Heart right ventricle (tissue), 16 donors: ENCODE data around the gene DIO1. TPM values are rescaled to one million over a fixed set of nuclear protein-coding genes. Genes with fewer than 3 reads are reported as not detected.

Experiments
- ATAC-seq, 8 donors: fragments of 200-7000 bp; cut with Tn5 transposase; one replicate each; pipeline ENCODE4 v1.9.1; 2020; ENCODE audit warnings: mild to moderate bottlenecking in 8 of 8, moderate library complexity in 8 of 8, moderate number of reproducible peaks in 1 of 8
- DNase-seq, 2 donors: peaks; one replicate each; pipeline ENCODE4 v3.0.0-alpha.2; 2020
- H3K27ac ChIP-seq, 10 donors: fragments of 200-600 bp; sonication (generic) in 2 of 10; one replicate each; pipeline versions ENCODE4 v1.5.0 to v1.8.0; 2020 to 2022; ENCODE audit warnings: mild to moderate bottlenecking in 3 of 10
- H3K27me3 ChIP-seq, 7 donors: fragments of 200-600 bp; one replicate each; pipeline ENCODE4 v1.8.0; 2021 to 2022; ENCODE audit warnings: mild to moderate bottlenecking in 2 of 7
- H3K36me3 ChIP-seq, 9 donors: fragments of 200-600 bp; sonication (generic) in 1 of 9; one replicate each; pipeline versions ENCODE4 v1.5.0 to v1.8.0; 2020 to 2022; ENCODE audit warnings: mild to moderate bottlenecking in 2 of 9
- H3K4me1 ChIP-seq, 9 donors: fragments of 200-600 bp; sonication (generic) in 1 of 9; one replicate each; pipeline versions ENCODE4 v1.5.0 to v1.8.0; 2020 to 2022; ENCODE audit warnings: mild to moderate bottlenecking in 4 of 9
- H3K4me3 ChIP-seq, 10 donors: fragments of 200-600 bp; sonication (generic) in 2 of 10; one replicate each; pipeline versions ENCODE4 v1.5.0 to v1.8.0; 2020 to 2022; ENCODE audit warnings: mild to moderate bottlenecking in 7 of 10, moderate library complexity in 2 of 10
- H3K9me3 ChIP-seq, 11 donors: fragments of 200-600 bp in 10 of 11; sonication (generic) in 2 of 11; one replicate each; pipeline versions ENCODE4 v1.5.0 to v1.8.0; 2013 to 2022; ENCODE audit warnings: mild to moderate bottlenecking in 2 of 11, control low read depth in 1 of 11, moderate library complexity in 1 of 11
- CTCF ChIP-seq, 9 donors: fragments of 200-600 bp; sonication (generic) in 2 of 9; IDR thresholded peaks; one replicate each; pipeline versions ENCODE4 v1.5.0 to v1.8.0; 2021 to 2022; ENCODE audit warnings: antibody characterized with exemption in 9 of 9, mild to moderate bottlenecking in 5 of 9, moderate library complexity in 1 of 9
- WGBS, 2 donors: extraction: QIAGEN DNeasy Blood & Tissue Kit; methylation state at CpG; one replicate each; pipeline ENCODE4 v1.1.7; 2013; ENCODE audit warnings: inconsistent platforms in 1 of 2; 5-methylcytosine and 5-hydroxymethylcytosine counted together
- intact Hi-C, 10 donors: fragments of 100-400 bp; cut with DNase I; formaldehyde crosslinking; loops; one replicate each; pipeline versions ENCODE4 v1.11.1 to v1.14.2; 2022
- polyA plus RNA-seq, 2 donors: library from polyadenylated mRNA; stranded (reverse); fragments of 200-250 nt; gene quantifications; one replicate each; pipeline ENCODE4 v1.2.3, GENCODE V29; 2013
- total RNA-seq, 10 donors: library from RNA; stranded (reverse); fragmentation: NEBNext Ultra II Directional in 3 of 10; extraction: Animal tissue kit (Norgen Biotek cat#: 25700) in 3 of 10; gene quantifications; one replicate each; pipeline versions ENCODE4 v1.2.1 to v1.2.4, GENCODE V29; 2021 to 2023
- donor health status: Arrhythmogenic right ventricular cardiomyopathy.
- donor health status: ischemic (EF 13 %, LVEDD 7.1; RV severe dilation, severe dysfunction).
- donor health status: healthy with polysubstance abuse.
- donor health status: DM: no; HTN: yes; CAD: no.
- donor health status: DM: no; HTN: no; CAD: no.
- donor health status: ischemic (EF 25% LVEDD 6.9; RV normal size, moderate dysfunction).
- donor health status: ischemic (EF 25% LVEDD 5.7; RV mildly dilated, moderate dysfunction).
- donor health status: healthy.
- donor health status: DM: yes; HTN: yes; CAD: no.
- donor health status: Ischemic cardiomyopathy.
- donor health status: ischemic (EF 35%, LVEDD 5.7; RV mildly dilated, moderate dysfunction).
- donor health status: nonischemic (EF 11% LVEDD 7.7; RV severe dilation, severe dysfunction).
- donor health status: DM: yes; HTN: yes; CAD: no.
- donor health status: PGD.
- donor health status: ischemic (EF 29% LVEDD 5.4; RV normal size, mild dysfunction).
- donor health status: nonischemic (EF 23%, LVEDD 6.1; RV moderate dilation, normal function).

The DIO1 gene
- total and polyA plus RNA-seq, 12 donors = not detected

- peak in 6 of 8 donors; percentile 51 to 72 (median 64) for ATAC-seq
- Histone ChIP-seq H3K4me1 (no peaks in the 10 kb centered on the region), H3K4me3 (no peak overlapping the region), H3K27me3 (no peaks in the 10 kb centered on the region), H3K36me3 (peaks cover 0 to 74% (median 36%) of the 10 kb centered on the region in 9 donors), H3K9me3 (no peaks in the 10 kb centered on the region), H3K27ac (no peak overlapping the region)
- peak in 1 of 2 donors; percentile 28 for DNase-seq
- TF ChIP-seq CTCF (IDR thresholded peaks at IDR 0.05) = peak; percentile 43 to 82 (median 74)
- intact Hi-C loops = loop anchor here in 7 of 10 donors (2.0 to 10.0 kb wide), 9 partner anchors 86 to 954 kb away; partner anchors contain the start of genes IFT25 (in 1 of the 7), LRRC42 (in 1 of the 7) and TTC22 (in 1 of the 7)
Observed at GRCh38 chr1:53860967-53861411, 33.0 kb upstream of the DIO1 start.

- TF ChIP-seq CTCF (IDR thresholded peaks at IDR 0.05) = no peak
Observed at GRCh38 chr1:53862507-53862906, 31.5 kb upstream of the DIO1 start.

GRCh38 chr1:53868565-53868964, 25.4 kb upstream of the DIO1 start:
- 88 to 95% methylated on average over 1 of the region's 1 CpG for WGBS, 2 donors
- intact Hi-C loops = loop anchor here in 5 of 10 donors (10.0 kb wide), 4 partner anchors 166 to 946 kb away; partner anchors contain the start of gene TTC22 (in 1 of the 5)
- H3K9me3 ChIP-seq = no peaks in the 10 kb centered on the region
- TF ChIP-seq CTCF (IDR thresholded peaks at IDR 0.05) = no peak
- DNase-seq (no peak), ATAC-seq (no peak)
- H3K27me3 ChIP-seq = no peaks in the 10 kb centered on the region
- no peak overlapping the region for H3K4me3 ChIP-seq
- H3K36me3 ChIP-seq = peaks cover 0 to 95% (median 30%) of the 10 kb centered on the region in 9 donors
- H3K4me1 ChIP-seq = no peaks in the 10 kb centered on the region
- no peak overlapping the region for H3K27ac ChIP-seq

More at GRCh38 chr1:53862507-53862906, 31.5 kb upstream of the DIO1 start:
- H3K4me3 ChIP-seq = no peak overlapping the region
- 80 to 85% methylated on average over 7 of the region's 7 CpGs for WGBS, 2 donors
- H3K4me1 ChIP-seq = no peaks in the 10 kb centered on the region
- intact Hi-C loops = loop anchor here in 7 of 10 donors (5.0 to 10.0 kb wide), 8 partner anchors 85 to 952 kb away; partner anchors contain the start of genes IFT25 (in 1 of the 7), LRRC42 (in 1 of the 7) and TTC22 (in 1 of the 7)
- no peaks in the 10 kb centered on the region for H3K9me3 ChIP-seq
- no peak overlapping the region for H3K27ac ChIP-seq
- peaks cover 0 to 71% (median 28%) of the 10 kb centered on the region in 9 donors for H3K36me3 ChIP-seq
- no peaks in the 10 kb centered on the region for H3K27me3 ChIP-seq
- ATAC-seq (no peak), DNase-seq (no peak)

- Histone ChIP-seq H3K4me3 (no peak overlapping the region), H3K27me3 (no peaks in the 10 kb centered on the region), H3K27ac (no peak overlapping the region), H3K36me3 (peaks cover 0 to 95% (median 30%) of the 10 kb centered on the region in 9 donors), H3K9me3 (no peaks in the 10 kb centered on the region), H3K4me1 (no peaks in the 10 kb centered on the region)
- no peak for TF ChIP-seq CTCF (IDR thresholded peaks at IDR 0.05)
- DNase-seq (no peak), ATAC-seq (no peak)
- intact Hi-C loops = loop anchor here in 6 of 10 donors (10.0 kb wide), 4 partner anchors 165 to 945 kb away; partner anchors contain the start of gene TTC22 (in 2 of the 6)
- WGBS, 2 donors = 90 to 92% methylated on average over 11 of the region's 11 CpGs
Observed at GRCh38 chr1:53869454-53870117, 24.4 kb upstream of the DIO1 start.
